ENCODE results near the gene RS1.

RS1 gene

GRCh38 chrX:18591834-18592233 is 80.1 kb downstream of the RS1 start:
- DNase-seq: no peak
